Psoas muscle (tissue), 8 donors: ENCODE results near the gene CDK6. TPM values are rescaled to one million over a fixed set of nuclear protein-coding genes. Genes with fewer than 3 reads are reported as not detected.
"Not testable (repeated sequence)": the region's sequence is repeated elsewhere in the genome, so short reads cannot be mapped to it uniquely, and the experiment has no call there.

Experiments
- ATAC-seq, 4 donors: fragments of 200-7000 bp; cut with Tn5 transposase; one replicate each; pipeline ENCODE4 v1.9.1; 2020; ENCODE audit warnings: moderate library complexity in 3 of 4, mild to moderate bottlenecking in 2 of 4
- DNase-seq, 2 donors: peaks; one replicate each; pipeline ENCODE4 v3.0.0-alpha.2; 2020
- H3K27ac ChIP-seq: fragments of 200-600 bp; one replicate; pipeline ENCODE4 v1.8.0; 2022
- H3K27me3 ChIP-seq, 3 donors: fragments of 200-600 bp in 1 of 3; one replicate each; pipeline versions ENCODE4 v1.6.1 to v1.8.0; 2013 to 2022; ENCODE audit warnings: low read length in 2 of 3, mild to moderate bottlenecking in 2 of 3, moderate library complexity in 1 of 3; ENCODE audit not compliant: insufficient read depth in 3 of 3
- H3K36me3 ChIP-seq, 2 donors: fragments of 200-600 bp in 1 of 2; one replicate each; pipeline versions ENCODE4 v1.6.1 to v1.8.0; 2013 to 2022; ENCODE audit warnings: low read depth in 1 of 2, mild to moderate bottlenecking in 1 of 2, moderate library complexity in 1 of 2; ENCODE audit not compliant: insufficient read depth in 1 of 2
- H3K4me1 ChIP-seq: fragments of 200-600 bp; one replicate; pipeline ENCODE4 v1.8.0; 2022
- H3K4me3 ChIP-seq: fragments of 200-600 bp; one replicate; pipeline ENCODE4 v1.8.0; 2022; ENCODE audit warnings: mild to moderate bottlenecking
- H3K9me3 ChIP-seq: fragments of 200-600 bp; one replicate; pipeline ENCODE4 v1.8.0; 2022
- WGBS, 3 donors: extraction: QIAGEN DNeasy Blood & Tissue Kit; methylation state at CpG; one replicate each; pipeline versions ENCODE4 v1.1.6 to v1.1.7; 2013; 5-methylcytosine and 5-hydroxymethylcytosine counted together
- intact Hi-C, 2 donors: fragments of 100-400 bp; cut with DNase I; formaldehyde crosslinking; loops; one replicate each; pipeline versions ENCODE4 v1.11.0 to v1.14.2; 2022
- polyA plus RNA-seq, 3 donors: library from polyadenylated mRNA; stranded (reverse); fragments of 200-250 nt; gene quantifications; one replicate each; pipeline ENCODE4 v1.2.3, GENCODE V29; 2013
- total RNA-seq, 4 donors: library from RNA; stranded (reverse); fragmentation: NEBNext Ultra II Directional in 2 of 4; extraction: Animal tissue kit (Norgen Biotek cat#: 25700) in 2 of 4; gene quantifications; one replicate each; pipeline versions ENCODE4 v1.2.1 to v1.2.4, GENCODE V29; 2021 to 2023
- TF ChIP-seq, protein P1 (sequence below): fragments of 200-600 bp; IDR thresholded peaks from one replicate; pipeline ENCODE4 v1.8.0; 2022; ENCODE audit warnings: antibody characterized with exemption
- donor health status: healthy with polysubstance abuse.
- donor health status: DM: no; HTN: no; CAD: no; lungs with moderate emphysema.
- donor health status: Bipolar disorder and iron deficiency.
- donor health status: healthy.
- donor health status: DM: yes; HTN: yes; CAD: no.
- donor health status: DM: no; HTN: no; CAD: no.
- donor health status: DM: no; HTN: no; CAD: no.
- donor health status: DM: yes; HTN: yes; CAD: no.

The CDK6 gene
- total and polyA plus RNA-seq, 7 donors: 0.39 to 8.0 (median 3.2) TPM

DNA sequence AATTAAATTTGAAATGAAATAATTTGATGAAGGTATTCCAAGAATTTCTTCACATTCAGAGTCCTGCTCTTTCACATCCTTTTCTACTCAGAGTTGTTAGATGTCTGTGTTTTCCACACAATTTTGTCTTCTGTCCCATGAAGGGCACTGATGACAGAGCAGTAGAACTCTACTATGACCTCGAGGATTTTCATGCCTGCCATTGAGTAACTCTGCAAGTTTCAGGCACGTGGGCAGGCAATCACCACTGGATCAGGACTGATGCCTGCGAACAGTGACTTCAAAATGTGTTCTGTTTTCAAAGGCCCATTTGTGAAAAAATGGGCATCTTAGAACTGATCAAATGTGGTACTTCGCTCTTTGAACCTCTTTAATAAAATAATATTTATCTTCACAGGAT, 91.1 kb downstream of the CDK6 start:
- no peak overlapping the region for H3K4me3 ChIP-seq
- 89 to 90% (median 89%) methylated on average over 4 of the region's 4 CpGs for whole genome bisulfite sequencing, 3 donors
- DNase-seq (no peak), ATAC-seq (no peak)
- intact Hi-C loops: no loop called here
- no peaks in the 10 kb centered on the region for H3K9me3 ChIP-seq
- no peak overlapping the region for H3K27ac ChIP-seq
- H3K4me1 ChIP-seq: no peaks in the 10 kb centered on the region
- H3K27me3 ChIP-seq: no peaks in the 10 kb centered on the region
- no peaks in the 10 kb centered on the region for H3K36me3 ChIP-seq
- TF ChIP-seq, protein P1, sequence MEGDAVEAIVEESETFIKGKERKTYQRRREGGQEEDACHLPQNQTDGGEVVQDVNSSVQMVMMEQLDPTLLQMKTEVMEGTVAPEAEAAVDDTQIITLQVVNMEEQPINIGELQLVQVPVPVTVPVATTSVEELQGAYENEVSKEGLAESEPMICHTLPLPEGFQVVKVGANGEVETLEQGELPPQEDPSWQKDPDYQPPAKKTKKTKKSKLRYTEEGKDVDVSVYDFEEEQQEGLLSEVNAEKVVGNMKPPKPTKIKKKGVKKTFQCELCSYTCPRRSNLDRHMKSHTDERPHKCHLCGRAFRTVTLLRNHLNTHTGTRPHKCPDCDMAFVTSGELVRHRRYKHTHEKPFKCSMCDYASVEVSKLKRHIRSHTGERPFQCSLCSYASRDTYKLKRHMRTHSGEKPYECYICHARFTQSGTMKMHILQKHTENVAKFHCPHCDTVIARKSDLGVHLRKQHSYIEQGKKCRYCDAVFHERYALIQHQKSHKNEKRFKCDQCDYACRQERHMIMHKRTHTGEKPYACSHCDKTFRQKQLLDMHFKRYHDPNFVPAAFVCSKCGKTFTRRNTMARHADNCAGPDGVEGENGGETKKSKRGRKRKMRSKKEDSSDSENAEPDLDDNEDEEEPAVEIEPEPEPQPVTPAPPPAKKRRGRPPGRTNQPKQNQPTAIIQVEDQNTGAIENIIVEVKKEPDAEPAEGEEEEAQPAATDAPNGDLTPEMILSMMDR: no peak

DNA sequence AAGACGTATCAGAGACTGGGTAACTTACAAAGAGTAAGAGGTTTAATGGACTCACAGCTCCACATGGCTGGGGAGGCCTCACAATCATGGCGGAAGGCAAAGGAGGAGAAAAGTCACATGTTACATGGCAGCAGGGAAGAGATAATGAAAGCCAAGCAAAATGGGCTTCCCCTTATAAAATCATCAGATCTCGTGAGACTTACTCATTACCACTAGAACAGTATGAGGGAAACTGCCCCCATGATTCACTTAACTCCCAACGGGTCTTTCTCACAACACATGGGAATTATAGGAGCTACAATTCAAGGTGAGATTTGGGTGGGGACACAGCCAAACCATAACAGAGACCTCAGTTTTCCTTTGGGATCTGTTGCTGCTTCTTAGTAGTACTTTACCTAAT, 92.2 kb downstream of the CDK6 start:
- H3K27me3 ChIP-seq, DNase-seq, H3K27ac ChIP-seq, H3K36me3 ChIP-seq, ATAC-seq, intact Hi-C loops, H3K4me1 ChIP-seq, H3K4me3 ChIP-seq, H3K9me3 ChIP-seq: not testable (repeated sequence)
- WGBS, 3 donors: 94 to 98% (median 96%) methylated on average over 4 of the region's 4 CpGs

DNA sequence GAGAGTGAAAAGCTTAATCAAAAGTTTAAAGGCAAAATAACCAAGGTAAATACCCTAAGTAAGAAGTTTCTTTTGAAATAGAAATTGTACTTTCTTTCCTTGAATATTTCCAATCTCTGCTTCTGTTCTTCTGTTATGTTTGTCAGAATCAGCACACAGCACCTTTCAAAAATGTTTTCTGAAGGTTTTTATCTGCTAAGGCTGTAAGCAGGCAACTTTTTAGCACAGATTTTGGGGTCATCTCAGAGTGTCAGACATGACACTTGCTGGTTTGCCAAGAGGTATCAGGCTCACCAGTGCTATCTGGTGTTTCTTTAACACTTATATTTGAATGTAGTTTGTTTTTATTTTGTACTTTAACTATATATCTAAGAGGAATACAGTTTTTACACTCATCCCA, 94.2 kb downstream of the CDK6 start:
- TF ChIP-seq, protein P1: no peak
- ATAC-seq (no peak), DNase-seq (no peak)
- no peaks in the 10 kb centered on the region for H3K27me3 ChIP-seq
- intact Hi-C loops: no loop called here
- no peaks in the 10 kb centered on the region for H3K36me3 ChIP-seq
- no peaks in the 10 kb centered on the region for H3K4me1 ChIP-seq
- H3K27ac ChIP-seq: no peak overlapping the region
- H3K4me3 ChIP-seq: no peak overlapping the region
- H3K9me3 ChIP-seq: no peaks in the 10 kb centered on the region

DNA sequence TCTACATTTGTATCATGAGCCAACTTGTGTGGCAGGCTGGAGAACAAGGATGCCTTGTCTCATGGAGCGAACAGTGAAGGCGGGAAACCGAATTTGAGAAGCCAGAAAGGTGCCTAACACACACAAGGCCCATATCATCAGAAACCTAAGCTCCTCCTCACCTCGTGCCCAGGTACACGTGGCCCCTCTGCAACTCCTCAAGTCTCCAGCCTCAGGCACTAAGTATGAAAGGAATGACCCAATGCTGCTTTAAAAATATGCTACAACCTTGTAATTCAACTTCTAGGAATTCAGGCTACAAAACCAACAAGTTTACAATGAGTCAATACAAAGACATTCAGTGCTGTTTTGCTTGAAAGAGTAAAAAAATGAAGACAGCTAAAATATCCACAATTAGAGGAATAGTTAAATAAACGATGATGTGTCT, 95.7 kb downstream of the CDK6 start:
- intact Hi-C loops: no loop called here
- no peak for ATAC-seq
- Histone ChIP-seq H3K4me1 (no peaks in the 10 kb centered on the region), H3K9me3 (no peaks in the 10 kb centered on the region), H3K4me3 (no peak overlapping the region), H3K36me3 (no peaks in the 10 kb centered on the region), H3K27me3 (no peaks in the 10 kb centered on the region), H3K27ac (no peak overlapping the region)
- TF ChIP-seq, protein P1: no peak
- DNase-seq: no peak
- WGBS, 3 donors: 70 to 80% (median 73%) methylated on average over 6 of the region's 6 CpGs

DNA sequence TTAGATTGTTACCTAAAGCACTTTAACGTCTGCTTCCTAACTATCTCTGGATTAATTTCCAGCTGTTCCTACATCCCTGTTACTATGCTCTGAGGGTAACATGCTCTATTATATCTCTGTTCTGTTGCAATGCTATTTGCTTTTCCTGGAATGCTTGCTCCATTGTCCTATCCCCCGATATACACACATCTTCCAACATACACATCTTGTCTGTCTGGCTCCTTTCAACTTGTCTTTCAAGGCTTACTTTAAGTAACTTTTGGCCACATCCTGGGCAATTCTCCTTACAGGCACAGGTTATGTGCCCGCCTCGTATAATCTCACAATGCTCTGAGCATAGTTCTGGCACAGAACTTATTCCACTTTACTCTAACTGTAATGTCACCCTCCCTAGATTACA, 96.2 kb downstream of the CDK6 start:
- H3K4me1 ChIP-seq: no peaks in the 10 kb centered on the region
- H3K36me3 ChIP-seq: no peaks in the 10 kb centered on the region
- H3K9me3 ChIP-seq: no peaks in the 10 kb centered on the region
- H3K27me3 ChIP-seq: no peaks in the 10 kb centered on the region
- no peak for ATAC-seq
- WGBS, 3 donors: 68 to 76% (median 68%) methylated on average over 4 of the region's 4 CpGs
- no peak for DNase-seq
- H3K27ac ChIP-seq: no peak overlapping the region
- intact Hi-C loops: no loop called here
- TF ChIP-seq, protein P1: no peak
- no peak overlapping the region for H3K4me3 ChIP-seq
